HG02642 (cell line): ENCODE results near the gene COG5.
A peak's percentile ranks its signal among the peaks of the same experiment; 100 is the strongest.

ENCODE experiments used
- ATAC-seq: cut with Tn5 transposase; IDR thresholded peaks from one replicate; pipeline ENCODE4 v1.9.1; 2021; ENCODE audit warnings: mild to moderate bottlenecking; ENCODE audit not compliant: unreplicated experiment, poor library complexity

Gene COG5

GRCh38 chr7:107354640-107355039, 209.1 kb downstream of the COG5 start:
- no peak for ATAC-seq

- ATAC-seq: no peak
Observed at GRCh38 chr7:107353701-107354100, 210.0 kb downstream of the COG5 start.

DNA sequence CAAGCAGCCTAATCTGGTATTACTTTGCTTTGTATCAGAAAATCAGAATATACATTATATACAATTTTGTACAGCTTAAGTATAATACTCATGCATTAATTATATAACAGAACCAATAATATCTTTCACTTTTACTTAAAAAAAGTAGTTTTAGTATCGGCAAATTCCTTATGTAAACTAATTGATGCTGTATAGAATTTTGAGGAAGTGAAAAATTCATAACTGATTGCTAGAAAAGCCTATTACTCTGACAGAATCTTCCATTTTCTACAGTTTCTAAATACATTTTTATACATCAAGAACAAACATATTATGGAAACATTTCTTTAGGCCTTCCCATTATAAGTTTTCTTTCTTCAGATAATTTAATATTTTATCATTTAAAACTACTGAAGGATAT, 217.8 kb downstream of the COG5 start:
- ATAC-seq: no peak

DNA sequence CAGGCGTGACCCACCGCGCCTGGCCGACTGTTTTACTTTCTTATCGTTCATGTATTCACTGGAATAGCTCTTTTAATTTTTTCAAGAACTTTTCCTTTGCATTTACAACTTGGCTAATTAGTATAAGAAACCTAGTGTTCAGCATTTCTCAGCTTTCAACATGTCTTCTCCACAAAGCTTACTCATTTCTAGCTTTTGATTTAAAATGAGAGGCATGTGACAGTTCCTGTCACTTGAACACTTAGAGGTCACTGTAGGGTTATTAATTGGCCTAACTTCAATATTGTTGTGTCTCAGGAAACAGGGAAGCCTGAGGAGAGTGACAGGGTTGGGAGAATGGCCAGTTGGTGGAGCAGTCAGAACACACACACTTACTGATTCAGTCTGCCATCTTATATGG, 218.9 kb downstream of the COG5 start:
- no peak for ATAC-seq

- no peak for ATAC-seq
Observed at GRCh38 chr7:107344286-107344685, 219.4 kb downstream of the COG5 start.

DNA sequence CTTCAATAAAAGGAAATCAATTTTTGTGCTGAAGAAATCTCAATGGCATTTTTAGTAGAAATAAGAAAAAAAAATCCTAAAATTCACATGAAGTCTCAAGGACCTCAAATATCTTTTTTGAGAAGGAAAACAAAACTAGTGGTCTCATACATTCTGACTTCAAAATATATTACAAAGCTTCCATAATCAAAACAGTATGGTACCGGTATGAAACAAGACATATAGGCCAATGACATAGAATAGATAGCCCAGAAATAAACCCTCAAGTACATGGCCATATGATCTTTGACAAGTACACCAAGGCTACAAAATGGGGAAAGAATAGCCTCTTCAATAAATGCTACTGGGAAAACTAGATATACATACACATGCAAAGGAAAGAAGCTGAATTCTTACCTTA, 225.6 kb downstream of the COG5 start:
- ATAC-seq: no peak

DNA sequence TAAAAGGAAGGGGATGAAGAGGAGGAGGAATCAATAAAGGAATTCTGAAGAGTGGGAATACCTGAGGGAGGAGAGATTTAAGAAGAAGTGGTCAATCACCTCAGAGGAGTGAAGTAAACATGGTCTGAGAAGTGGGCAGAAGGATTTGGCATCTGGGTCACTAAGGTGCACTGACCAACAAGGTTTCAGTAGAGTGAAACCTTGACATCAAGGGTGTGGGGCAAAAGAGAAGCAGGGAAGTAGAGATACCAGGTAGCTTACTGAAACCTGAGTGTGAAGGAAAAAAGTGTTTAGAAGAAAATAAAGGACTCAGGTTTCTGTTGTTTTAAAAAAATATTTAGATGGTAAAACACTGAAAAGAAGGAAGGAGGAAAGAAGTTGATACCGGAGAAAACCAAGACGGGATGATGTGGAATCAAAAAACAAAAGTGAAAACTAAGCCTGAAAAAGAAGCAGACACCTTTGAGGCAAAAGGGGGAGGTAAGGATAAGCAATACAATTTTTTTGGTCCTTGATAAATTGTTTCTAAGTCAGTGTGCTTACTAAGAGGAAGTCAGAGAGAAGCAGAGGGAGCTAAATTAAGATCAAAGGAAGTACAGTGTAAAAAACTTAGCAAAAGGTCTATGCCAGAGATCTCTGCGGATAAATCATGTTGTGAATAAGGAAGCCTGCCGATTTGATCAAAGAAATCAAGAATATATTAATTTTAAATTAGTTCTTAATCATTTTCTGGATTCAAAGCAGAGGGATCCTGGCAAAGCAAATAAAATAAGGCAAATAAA, 231.0 kb downstream of the COG5 start:
- peak; percentile 53 for ATAC-seq

DNA sequence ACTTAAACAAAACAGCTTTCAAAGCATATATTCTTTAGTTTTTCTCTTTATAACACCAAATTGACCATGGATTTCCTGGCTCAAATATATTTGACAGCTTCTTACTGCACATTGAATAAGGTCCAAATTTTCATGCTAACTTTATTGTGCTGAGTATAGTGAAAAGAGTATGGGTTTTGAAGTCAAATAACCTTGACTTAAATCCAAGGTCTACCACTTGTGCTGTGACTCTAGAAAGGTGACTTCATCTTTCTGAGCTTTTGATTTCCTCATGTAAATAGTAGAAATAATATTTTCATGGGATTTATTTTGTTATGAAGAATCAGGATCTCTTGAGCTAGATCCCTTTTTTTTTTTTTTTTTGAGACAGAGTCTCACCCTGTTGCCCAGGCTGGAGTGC, 233.2 kb downstream of the COG5 start:
- ATAC-seq: no peak

DNA sequence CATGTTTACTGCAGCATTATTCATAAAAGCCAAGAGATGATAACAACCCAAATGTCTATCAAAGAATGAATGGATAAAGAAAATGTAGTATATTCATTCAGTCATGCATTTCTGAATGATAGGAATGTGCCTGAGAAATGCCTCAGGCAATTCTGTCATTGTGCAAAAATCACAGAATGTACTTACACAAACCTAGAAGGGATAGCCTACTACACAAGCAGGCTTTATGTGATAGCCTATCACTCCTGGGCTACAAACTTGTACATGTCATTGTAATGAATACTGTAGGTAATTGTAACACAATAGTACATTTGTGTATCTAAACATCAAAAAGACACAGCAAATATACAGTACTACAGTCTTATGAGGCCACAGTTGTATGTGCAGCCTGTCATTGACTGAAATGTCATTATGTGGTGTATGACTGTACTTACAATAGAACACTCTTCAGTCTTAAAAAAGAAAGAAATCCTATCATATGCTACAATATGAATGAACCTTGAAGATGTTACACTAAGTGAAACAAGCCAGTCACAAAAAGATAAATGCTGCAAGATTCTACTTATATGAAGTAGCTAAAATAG, 235.6 kb downstream of the COG5 start:
- no peak for ATAC-seq

- no peak for ATAC-seq
Observed at GRCh38 chr7:107326061-107326460, 237.7 kb downstream of the COG5 start.

DNA sequence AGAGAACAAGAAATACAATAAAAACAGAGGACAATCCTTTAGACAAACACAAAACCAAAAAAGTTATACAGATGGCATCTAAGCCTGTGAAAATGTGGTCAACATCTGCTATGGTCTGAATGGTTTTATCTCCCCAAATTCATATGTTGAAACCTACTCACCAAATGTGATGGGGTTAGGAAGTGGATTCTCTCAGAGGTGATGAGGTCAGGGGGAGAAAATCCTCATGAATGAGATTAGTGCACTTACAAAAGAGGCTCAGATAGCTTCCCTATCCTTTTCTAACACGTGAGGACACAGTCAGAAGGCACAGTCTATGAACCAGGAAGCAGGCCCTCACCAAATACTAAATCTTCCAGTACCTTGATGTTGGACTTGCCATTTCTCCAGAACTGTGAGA, 241.7 kb downstream of the COG5 start:
- no peak for ATAC-seq

DNA sequence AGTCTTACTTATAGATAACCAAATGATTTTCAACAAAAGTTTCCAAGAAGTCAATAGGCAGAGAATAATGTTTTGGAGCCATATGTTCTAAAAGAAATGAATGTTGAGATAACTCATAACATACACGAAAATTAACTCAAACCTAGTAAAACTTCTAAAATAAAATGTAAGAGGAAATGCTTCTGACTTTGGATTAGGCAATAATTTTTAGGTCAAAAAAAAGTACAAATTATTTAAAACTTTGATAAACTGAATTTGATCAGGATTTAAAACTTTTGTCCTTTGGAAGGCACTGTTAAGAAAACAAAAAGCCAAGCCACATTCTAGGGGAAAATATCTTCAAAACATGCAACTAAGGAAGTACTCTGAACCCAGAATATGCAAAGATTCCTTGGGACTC, 242.1 kb downstream of the COG5 start:
- no peak for ATAC-seq

DNA sequence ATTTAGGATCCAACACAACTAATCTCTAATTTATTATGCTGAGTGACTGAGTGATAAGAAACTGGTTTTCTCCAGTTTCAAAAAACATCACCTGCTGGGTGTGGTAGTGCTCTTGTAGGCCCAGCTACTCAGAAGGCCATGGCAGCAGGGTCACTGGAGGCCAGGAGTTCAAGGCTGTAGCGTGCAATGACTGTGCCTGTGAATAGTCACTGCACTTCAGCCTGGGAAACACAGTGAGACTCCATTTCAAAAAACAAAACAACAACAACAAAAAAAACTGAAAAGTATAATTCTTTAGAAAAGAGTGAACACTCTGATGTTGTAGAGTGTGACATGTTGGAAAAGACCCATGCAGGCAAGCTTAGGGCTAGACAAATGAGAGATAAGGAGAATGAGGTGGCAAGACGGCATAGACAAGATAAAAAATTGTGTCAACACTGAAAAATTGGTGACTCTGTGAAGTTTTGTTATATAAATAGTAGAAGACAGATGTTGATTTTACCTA, 243.9 kb downstream of the COG5 start:
- no peak for ATAC-seq

DNA sequence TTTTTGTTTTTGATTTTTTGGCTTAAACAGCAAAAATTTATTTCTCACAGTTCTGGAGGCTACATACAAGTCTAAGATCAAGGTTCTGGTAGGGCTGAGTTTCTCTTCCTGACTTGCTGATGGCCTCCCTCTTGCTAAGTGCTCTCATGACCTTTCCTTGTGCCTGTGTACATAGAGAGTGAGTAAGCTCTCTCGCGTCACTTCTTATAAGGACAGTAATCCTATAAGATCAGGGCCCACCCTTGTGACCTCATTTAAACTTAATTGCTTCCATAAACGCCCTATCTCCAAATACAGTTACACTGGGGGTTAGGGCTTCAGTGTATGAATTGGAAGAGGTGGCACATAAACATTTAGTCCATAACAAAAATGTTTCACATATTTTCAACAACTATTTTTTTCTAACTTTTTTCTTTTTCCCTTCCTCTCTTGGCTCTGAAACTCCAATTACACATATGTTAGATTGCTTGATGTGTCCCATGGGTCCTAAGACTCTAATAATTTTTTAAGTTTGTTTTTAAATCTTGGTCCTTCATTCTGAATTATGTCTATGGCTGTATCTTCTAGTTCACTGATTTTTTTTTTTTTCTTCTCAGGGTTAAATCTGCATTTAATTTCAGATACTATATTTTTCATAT, 245.1 kb downstream of the COG5 start:
- no peak for ATAC-seq

- no peak for ATAC-seq
Observed at GRCh38 chr7:107315716-107316220, 248.0 kb downstream of the COG5 start.

DNA sequence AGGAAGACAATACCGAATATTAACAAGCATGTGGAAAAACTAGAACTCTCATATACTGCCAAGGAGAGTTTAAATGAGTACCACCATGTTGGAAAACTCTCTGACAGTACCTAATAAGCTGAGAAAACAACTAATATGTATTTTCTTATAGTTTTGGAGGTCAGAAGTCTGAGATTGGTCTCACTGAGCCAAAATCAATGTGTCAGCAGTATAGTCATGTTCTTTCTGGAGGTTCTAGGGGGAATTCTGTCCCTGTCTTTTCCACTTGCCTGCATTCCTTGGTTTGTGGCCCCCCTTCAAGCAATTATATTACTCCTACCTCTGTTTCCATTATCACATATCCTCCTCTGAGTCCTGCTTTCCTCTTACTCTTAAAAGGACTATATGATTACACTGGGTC, 250.4 kb downstream of the COG5 start:
- no peak for ATAC-seq

DNA sequence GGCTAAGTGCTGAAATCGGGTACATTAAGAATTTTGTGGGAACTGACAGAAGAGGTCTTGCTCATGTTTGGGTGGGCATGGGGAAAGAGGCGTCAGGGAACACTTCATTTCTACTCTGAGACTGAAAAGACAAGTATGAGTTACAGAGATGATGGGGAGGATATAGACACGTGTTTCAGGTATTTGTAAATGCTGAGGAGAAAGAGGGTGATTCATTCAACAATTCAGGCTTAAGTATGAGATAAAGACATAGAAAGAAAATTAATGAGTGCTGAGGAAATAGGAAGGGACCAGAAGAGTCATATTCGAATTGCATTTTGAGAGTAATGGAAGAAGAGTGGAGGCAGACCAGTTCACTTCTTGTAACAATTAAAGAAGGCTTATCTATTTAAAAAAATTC, 251.3 kb downstream of the COG5 start:
- ATAC-seq: no peak

GRCh38 chr7:107309296-107309695, 254.4 kb downstream of the COG5 start:
- no peak for ATAC-seq

GRCh38 chr7:107304636-107305035, 259.1 kb downstream of the COG5 start:
- ATAC-seq: no peak

GRCh38 chr7:107304063-107304462, 259.7 kb downstream of the COG5 start:
- no peak for ATAC-seq

DNA sequence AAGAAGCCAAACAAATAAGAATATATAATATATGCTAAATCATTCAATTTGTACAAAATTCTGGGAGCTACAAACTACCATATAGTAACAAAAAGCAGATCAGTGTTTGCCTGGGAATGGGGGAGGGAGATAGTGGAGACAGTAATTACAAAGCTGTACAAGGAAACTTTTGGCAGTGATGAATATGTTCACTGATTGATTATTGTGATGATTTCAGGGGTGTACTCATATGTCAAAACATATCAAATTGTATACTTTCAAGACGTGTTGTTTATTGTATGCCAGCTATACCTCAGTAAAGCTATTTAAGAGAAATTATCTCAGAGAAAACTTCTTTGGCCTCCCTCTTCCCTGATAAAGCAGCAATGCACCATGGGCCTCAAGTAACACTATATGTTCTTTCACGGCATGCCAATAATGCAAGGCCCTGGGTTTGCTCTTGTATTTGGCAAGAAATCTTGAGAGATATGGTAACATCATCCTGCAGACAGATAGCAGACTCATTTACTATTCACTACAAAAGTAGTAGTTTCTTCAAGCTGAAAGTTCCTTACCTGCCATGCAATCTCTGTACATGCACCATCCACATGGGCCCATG, 261.4 kb downstream of the COG5 start:
- ATAC-seq: no peak
